ENCODE results near the gene ZNF780B.

The ZNF780B gene

DNA sequence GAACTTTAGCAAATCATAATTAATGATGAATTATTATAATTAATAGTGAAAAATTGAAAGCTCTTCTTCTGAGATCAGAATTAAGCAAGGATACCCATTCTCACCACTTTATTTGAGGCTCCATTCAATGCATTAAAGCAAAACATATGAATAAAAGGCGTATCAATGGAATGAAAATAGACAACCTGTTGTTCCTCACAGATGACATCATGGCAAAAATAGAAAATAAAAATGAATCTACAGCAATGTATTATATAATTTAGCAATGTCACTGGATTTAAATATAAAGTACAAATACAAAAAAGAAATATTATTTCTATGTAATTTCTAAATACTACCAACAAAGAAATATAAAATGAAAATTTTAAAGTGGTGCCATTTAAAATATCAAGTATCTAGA is 45.8 kb upstream of the ZNF780B start:
- no peak overlapping the region for H3K4me2 ChIP-seq (ENCODE audit: low read length)
- H3K9ac ChIP-seq (ENCODE audit: low read length): no peak overlapping the region
- no peaks in the 10 kb centered on the region for H3K9me2 ChIP-seq (ENCODE audit: low read depth, low read length)
- H2AFZ ChIP-seq (ENCODE audit: low read length): no peak overlapping the region
- H3K4me3 ChIP-seq (ENCODE audit: low read depth, low read length, poor library complexity, severe bottlenecking): no peak overlapping the region
- TF ChIP-seq, protein P1, sequence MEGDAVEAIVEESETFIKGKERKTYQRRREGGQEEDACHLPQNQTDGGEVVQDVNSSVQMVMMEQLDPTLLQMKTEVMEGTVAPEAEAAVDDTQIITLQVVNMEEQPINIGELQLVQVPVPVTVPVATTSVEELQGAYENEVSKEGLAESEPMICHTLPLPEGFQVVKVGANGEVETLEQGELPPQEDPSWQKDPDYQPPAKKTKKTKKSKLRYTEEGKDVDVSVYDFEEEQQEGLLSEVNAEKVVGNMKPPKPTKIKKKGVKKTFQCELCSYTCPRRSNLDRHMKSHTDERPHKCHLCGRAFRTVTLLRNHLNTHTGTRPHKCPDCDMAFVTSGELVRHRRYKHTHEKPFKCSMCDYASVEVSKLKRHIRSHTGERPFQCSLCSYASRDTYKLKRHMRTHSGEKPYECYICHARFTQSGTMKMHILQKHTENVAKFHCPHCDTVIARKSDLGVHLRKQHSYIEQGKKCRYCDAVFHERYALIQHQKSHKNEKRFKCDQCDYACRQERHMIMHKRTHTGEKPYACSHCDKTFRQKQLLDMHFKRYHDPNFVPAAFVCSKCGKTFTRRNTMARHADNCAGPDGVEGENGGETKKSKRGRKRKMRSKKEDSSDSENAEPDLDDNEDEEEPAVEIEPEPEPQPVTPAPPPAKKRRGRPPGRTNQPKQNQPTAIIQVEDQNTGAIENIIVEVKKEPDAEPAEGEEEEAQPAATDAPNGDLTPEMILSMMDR (IDR thresholded peaks at IDR 0.05; ENCODE audit: low read length): no peak
- TF ChIP-seq EZH2 (IDR thresholded peaks at IDR 0.05; ENCODE audit: borderline replicate concordance, low read length): no peak
- no peaks in the 10 kb centered on the region for H4K20me1 ChIP-seq (ENCODE audit: insufficient read depth, low read length)
- no peaks in the 10 kb centered on the region for H3K79me2 ChIP-seq (ENCODE audit: insufficient read depth, low read length)
- H3F3A ChIP-seq (ENCODE audit: insufficient read depth, low read length): no peaks in the 10 kb centered on the region
- no peaks in the 10 kb centered on the region for H3K36me3 ChIP-seq (ENCODE audit: insufficient read depth, low read length)
- H3K4me1 ChIP-seq (ENCODE audit: insufficient read depth, low read length, severe bottlenecking): no peaks in the 10 kb centered on the region
- H3K9me3 ChIP-seq (ENCODE audit: low read length): no peaks in the 10 kb centered on the region
- no peaks in the 10 kb centered on the region for H3K27me3 ChIP-seq (ENCODE audit: insufficient read depth, low read length)
- H3K27ac ChIP-seq (ENCODE audit: low read depth, low read length, poor library complexity, severe bottlenecking): no peak overlapping the region

DNA sequence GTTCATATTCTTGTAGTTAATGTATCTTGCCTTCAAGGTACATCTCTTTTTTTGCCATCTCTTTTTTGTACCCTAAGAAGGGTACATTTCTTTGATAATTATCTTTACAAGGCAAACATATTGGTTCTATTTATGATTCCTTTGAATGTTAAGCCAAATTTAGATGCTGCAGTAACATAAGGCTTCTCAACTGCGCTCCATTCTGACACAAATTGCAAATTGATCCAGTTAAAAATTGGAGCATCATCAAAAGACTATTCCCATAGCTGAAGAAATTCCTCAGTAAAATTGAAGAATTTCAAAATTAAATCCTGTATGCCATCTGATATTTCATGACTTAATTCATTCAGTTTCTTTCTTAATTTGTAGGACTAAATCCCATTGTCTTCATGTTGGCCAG is 37.4 kb upstream of the ZNF780B start:
- Histone ChIP-seq H3K4me1 (ENCODE audit: insufficient read depth, low read length, severe bottlenecking) (peaks cover 19% of the 10 kb centered on the region), H3F3A (ENCODE audit: insufficient read depth, low read length) (no peaks in the 10 kb centered on the region), H3K9me3 (ENCODE audit: low read length) (peaks cover 6% of the 10 kb centered on the region; the same call in 1 of the 2 replicates), H4K20me1 (ENCODE audit: insufficient read depth, low read length) (no peaks in the 10 kb centered on the region), H3K4me3 (ENCODE audit: low read depth, low read length, poor library complexity, severe bottlenecking) (no peak overlapping the region), H3K9me2 (ENCODE audit: low read depth, low read length) (no peaks in the 10 kb centered on the region), H3K27ac (ENCODE audit: low read depth, low read length, poor library complexity, severe bottlenecking) (no peak overlapping the region), H3K27me3 (ENCODE audit: insufficient read depth, low read length) (no peaks in the 10 kb centered on the region), H3K36me3 (ENCODE audit: insufficient read depth, low read length) (peaks cover 9% of the 10 kb centered on the region), H2AFZ (ENCODE audit: low read length) (no peak overlapping the region), H3K9ac (ENCODE audit: low read length) (no peak overlapping the region), H3K79me2 (ENCODE audit: insufficient read depth, low read length) (no peaks in the 10 kb centered on the region), H3K4me2 (ENCODE audit: low read length) (no peak overlapping the region)
- no peak for TF ChIP-seq EZH2 (IDR thresholded peaks at IDR 0.05; ENCODE audit: borderline replicate concordance, low read length)
- TF ChIP-seq, protein P1 (IDR thresholded peaks at IDR 0.05; ENCODE audit: low read length): no peak

DNA sequence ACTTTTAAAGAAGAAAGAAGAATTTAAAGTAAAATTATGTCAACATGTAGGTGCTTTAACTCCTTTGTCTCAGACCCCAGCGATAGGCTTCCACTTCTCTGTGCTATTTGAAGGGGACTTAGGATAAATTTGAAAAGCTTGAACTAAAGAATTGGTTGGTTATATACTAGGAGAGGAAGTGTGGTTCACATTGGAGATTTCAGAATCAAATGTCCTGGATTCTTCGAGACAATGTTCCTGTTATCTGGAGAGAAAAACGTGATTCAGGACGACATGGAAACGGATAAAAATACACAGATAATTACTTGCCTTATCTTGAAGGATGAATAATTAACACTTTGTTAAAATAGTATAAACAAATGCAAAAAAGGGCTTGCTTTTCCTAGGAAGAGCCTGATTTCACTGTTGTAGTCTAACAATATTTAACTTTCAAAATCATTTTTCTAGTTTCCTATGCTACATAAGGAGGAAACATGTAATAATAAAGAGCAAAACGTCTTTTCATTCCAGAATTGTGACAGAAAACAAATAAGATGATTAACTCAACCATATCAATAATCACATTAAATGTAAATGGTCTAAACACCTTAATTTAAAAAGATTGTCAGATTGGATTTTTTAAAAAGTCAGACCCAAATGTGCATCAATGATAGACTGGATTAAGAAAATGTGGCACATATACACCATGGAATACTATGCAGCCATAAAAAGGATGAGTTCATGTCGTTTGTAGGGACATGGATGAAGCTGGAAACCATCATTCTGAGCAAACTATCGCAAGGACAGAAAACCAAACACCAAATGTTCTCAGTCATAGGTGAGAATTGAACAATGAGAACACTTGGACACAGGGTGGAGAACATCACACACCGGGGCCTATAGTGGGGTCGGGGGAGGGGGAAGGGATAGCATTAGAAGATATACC is 35.4 kb upstream of the ZNF780B start:
- Histone ChIP-seq H3K9me3 (ENCODE audit: low read length) (peaks cover 14% of the 10 kb centered on the region), H3K9ac (ENCODE audit: low read length) (peak overlapping the region; percentile 84), H3F3A (ENCODE audit: insufficient read depth, low read length) (no peaks in the 10 kb centered on the region), H3K4me1 (ENCODE audit: insufficient read depth, low read length, severe bottlenecking) (peaks cover 19% of the 10 kb centered on the region), H3K79me2 (ENCODE audit: insufficient read depth, low read length) (peaks cover 5% of the 10 kb centered on the region; the same call in 1 of the 2 replicates), H3K9me2 (ENCODE audit: low read depth, low read length) (no peaks in the 10 kb centered on the region), H3K27ac (ENCODE audit: low read depth, low read length, poor library complexity, severe bottlenecking) (peak overlapping the region; percentile 65), H3K4me2 (ENCODE audit: low read length) (peak overlapping the region; percentile 81), H3K4me3 (ENCODE audit: low read depth, low read length, poor library complexity, severe bottlenecking) (peak overlapping the region; percentile 86), H3K36me3 (ENCODE audit: insufficient read depth, low read length) (peaks cover 12% of the 10 kb centered on the region), H3K27me3 (ENCODE audit: insufficient read depth, low read length) (no peaks in the 10 kb centered on the region), H4K20me1 (ENCODE audit: insufficient read depth, low read length) (no peaks in the 10 kb centered on the region), H2AFZ (ENCODE audit: low read length) (peak overlapping the region; percentile 96)
- TF ChIP-seq, protein P1 (IDR thresholded peaks at IDR 0.05; ENCODE audit: low read length): no peak
- no peak for TF ChIP-seq EZH2 (IDR thresholded peaks at IDR 0.05; ENCODE audit: borderline replicate concordance, low read length)
